GM13977 (cell line): ENCODE results near the gene NGEF.

ENCODE experiments used
- DNase-seq: peaks from one replicate; pipeline ENCODE4 v3.0.0; 2012; ENCODE audit warnings: low spot score
- CTCF ChIP-seq: IDR thresholded peaks from 2 replicates; pipeline ENCODE4 v1.5.1; 2012; ENCODE audit warnings: mild to moderate bottlenecking, control low read depth; ENCODE audit not compliant: insufficient read depth; ENCODE audit errors: extremely low read depth, missing control alignments
- in situ Hi-C: fragments of 300-500 bp; cut with MboI; formaldehyde crosslinking; loops from one replicate; pipeline ENCODE4 v1.12.0; 2022; ENCODE audit warnings: low sequenced_read_pairs, low pct_unique_long_range_greater_than_20kb, mixed read lengths, inconsistent platforms; ENCODE audit not compliant: unreplicated experiment

NGEF gene

GRCh38 chr2:233031556-233032500 lies 18.8 kb upstream of the NGEF start:
- no peak for TF ChIP-seq CTCF
- in situ Hi-C loops = loop anchor here (25.0 kb wide), 1 partner anchor 170 kb away; the partner anchor contains the start of gene SNORC
- no peak for DNase-seq

DNA sequence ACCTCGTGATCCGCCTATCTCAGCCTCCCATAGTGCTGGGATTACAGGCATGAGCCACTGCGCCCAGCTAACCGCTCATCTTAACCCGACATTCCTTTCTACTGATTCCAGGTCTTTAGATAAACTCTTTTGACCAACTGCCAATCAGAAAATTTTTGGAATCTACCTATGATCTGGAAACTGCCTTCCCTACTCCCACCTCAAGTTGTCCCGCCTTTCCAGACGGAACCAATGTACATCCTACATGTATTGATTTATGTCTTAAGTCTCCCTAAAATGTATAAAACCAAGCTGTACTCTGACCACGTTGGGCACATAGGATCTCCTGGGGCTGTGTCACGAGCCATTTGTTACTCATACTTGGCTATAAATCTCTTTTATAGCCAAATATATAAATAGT lies 16.3 kb upstream of the NGEF start:
- DNase-seq = no peak
- in situ Hi-C loops = loop anchor here (25.0 kb wide), 1 partner anchor 167 kb away; the partner anchor contains the start of gene SNORC
- TF ChIP-seq CTCF = no peak

DNA sequence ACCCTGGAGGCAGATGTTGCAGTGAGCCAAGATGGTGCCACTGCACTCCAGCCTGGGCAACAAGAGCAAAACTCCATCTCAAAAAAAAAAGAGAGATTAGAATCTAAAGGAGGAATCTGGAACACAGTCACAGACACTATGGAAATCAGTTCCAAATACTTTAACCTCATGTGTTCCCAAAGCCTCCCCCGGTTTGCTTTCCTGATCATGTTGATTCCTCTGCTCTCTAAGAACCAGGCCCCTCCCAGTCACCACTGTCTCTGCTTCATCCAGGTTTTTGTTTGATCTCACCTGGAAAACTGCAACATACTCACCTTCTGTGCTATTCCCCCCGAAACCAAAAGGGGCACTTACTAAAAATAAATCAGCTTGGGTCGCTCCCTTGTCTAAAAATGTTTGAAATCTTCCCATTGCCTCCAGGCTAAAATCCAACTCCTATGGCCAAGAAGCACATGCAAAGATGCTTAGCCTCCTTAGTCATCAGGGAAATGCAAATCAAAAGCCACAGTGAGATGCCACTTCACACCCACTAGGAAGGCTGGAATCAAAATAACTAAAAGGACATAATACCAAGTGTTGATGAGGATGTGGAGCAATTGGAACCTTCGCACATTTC lies 13.2 kb upstream of the NGEF start:
- TF ChIP-seq CTCF = no peak
- in situ Hi-C loops = loop anchor here (25.0 kb wide), 1 partner anchor 164 kb away; the partner anchor contains the start of gene SNORC
- DNase-seq = no peak

- TF ChIP-seq CTCF = no peak
- DNase-seq = no peak
- in situ Hi-C loops = loop anchor here (25.0 kb wide), 1 partner anchor 163 kb away; the partner anchor contains the start of gene SNORC
Observed at GRCh38 chr2:233025706-233026105, 12.7 kb upstream of the NGEF start.

DNA sequence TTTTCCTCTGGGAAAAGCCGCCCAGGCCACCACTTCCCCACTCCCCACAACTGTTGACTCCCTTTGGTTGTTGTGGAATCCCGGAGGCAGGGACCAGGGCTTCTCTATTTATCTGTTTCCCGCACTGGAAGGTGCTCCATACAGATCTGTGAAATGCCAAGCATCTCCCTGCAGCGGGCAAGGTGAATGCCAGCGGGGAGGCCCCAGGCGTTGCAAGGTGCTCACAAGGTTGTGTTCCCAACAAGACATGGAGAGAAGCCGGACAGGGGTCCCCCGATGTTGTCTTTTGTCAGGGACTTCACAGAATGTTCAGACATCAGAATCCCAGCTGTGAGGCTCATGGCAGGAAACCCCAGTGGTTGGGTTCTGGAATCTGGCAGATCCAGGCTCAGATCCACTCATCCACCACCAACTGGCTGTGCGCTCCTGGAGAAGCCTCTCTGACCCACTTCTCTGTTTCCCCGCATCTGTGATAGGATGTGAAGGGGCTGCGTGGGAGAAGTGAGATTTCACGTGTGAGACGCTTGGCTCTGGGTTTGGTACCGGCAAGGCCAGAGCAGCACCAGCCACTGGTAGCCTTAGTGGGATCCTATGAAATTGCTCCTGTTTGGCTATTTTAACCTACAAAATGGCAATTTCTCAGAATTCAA lies 10.8 kb upstream of the NGEF start:
- in situ Hi-C loops = no loop called here
- no peak for TF ChIP-seq CTCF
- no peak for DNase-seq

DNA sequence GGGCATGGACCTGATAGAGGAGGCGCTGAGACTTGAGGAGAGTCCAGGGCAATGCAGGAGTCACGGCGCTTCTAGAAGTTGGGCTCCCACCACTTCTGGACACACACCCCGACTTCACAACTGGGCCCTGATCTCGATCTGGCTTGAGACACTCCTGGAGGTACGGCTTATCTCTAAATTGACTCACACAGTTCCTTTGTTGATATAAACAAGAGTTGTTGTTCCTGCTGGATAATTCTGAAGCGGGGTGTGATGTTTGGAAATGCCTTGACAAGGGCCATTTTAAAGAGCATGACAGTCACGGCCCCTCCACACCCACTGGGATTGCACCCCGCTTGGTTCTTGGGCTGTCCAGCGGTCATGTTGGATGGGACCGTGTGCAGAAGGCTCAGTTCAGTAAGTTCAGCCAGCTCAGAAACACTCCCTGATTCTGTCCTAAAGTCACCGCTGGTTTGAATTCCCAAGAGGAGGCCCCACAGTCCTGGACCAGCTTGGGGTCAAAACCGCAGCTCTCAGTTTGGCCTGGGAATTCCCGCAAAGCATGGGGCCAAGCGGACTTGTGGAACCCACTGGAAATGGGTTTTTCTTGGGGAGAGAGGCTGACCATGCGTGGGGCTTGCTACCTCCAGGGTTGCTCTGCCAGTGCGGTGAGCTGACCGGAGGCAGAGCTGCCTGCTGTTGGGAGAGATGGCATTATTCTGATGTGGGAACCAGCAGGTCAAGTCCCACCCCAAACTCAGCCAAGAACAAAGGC lies 10.1 kb upstream of the NGEF start:
- no peak for DNase-seq
- no peak for TF ChIP-seq CTCF
- in situ Hi-C loops = no loop called here
